Measurements from ENCODE around the gene PTCHD1.
A peak's percentile ranks its signal among the peaks of the same experiment; 100 is the strongest.

Gene PTCHD1

DNA sequence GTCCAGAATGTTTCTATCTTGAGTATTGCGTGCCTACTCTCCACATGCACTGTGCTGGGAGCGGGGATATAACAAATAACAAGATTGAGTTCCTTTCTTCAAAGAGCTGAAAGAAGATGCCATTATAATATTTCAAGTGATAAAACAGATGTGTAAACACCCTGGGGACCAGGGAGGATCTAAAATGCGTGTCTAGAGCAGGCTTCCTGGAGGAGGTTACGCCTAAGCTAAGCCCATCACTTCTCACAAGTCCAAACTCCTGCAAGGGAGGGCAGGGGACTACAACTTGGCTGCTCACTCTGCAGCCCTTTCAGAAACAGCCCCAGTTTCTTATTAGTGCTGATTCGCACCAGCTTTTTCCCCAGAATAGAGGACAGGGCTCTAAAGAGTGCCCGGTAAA, 21.5 kb downstream of the PTCHD1 start:
- DNase-seq (ENCODE audit: low read depth, low spot score) = no peak

DNA sequence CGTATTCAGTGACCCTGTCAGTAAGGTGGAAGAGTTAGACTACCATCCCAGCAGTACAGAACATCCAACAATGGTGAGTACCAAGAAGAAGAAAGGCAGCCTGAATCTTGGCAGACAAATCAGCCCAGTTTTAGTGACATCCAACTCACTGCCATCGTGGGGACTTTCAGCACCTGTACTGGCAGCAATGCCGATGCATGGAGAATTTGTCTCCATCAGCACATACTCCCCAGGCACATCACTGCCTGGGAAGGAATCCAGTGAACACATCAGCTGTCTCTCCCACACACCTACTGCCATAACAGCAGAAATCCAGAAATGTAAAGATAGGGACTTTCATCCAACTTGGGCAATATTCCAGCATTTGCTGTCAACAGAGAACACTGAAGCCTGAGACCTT, 29.8 kb downstream of the PTCHD1 start:
- DNase-seq (ENCODE audit: low read depth, low spot score) = no peak

DNA sequence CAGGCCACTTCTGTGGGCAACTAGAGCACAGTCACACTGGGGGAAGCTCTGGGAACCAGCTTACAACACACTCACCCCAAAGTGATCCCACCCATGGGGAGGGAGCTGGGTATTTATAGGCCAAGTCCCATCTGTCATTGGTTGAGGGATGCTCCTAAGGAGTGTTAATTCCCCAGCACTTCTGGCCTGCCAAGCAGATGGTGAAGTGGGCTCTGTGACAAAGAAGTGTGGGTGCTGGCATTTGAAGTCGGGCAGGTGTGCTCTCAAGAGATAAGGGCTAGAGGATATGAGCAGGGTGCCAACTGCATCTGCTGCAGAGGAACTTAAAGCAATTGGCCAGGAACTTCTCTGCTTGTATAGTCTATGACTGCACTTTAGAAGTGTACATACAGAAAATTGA, 30.9 kb downstream of the PTCHD1 start:
- DNase-seq (ENCODE audit: low read depth, low spot score) = no peak

DNA sequence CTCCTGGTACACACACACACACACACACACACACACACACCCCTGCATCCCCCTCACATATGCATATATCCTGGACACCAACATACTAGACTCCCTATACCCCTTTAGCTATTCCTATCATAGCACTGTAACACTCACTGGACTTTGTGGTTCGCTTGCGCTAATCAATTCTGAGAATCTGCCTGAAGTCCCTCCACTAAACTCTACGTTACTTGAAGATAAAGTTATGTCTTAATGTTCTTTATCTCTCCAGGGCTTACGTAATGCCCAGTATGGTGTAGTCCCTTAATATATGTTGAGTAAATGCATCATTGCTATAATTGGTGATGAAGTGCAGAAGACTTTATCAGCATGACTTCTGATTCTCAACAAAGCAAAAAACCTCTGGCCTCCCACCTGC, 32.3 kb downstream of the PTCHD1 start:
- no peak for DNase-seq (ENCODE audit: low read depth, low spot score)

- DNase-seq (ENCODE audit: low read depth, low spot score) = no peak
Measured at GRCh38 chrX:23369027-23369426, 34.4 kb downstream of the PTCHD1 start.

DNA sequence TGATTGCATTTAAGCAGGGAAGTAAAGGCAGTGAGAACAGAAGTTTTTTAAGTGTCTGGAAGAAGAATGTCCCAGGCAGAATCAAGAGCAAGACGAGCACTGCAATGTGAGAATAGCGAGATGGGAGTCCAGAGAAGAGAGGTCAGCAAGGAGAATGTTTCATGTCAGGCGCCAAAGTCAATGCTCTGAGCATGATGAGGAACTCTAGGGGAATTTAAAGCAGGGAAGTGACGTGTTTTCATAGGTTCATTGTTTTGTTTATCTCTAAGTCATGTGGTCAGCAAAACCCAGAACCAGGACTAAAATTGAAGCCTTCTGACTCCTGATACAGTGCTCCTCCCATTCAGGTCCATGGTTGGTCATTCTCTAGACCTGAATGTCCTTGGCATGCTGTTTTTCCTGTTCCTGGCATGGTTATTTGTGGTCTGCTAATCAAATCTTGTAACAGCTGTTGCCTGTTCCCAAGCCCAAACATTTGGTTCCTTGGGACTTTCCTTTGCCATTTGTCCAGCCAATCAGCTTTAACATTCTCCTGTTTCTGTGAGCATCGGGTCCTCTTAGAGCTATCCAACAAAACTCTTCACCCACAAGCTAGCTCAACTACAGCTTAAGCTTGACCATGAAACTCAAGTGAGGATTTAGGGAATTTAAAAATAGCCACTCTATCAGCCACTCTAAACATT, 37.7 kb downstream of the PTCHD1 start:
- DNase-seq (ENCODE audit: low read depth, low spot score) = no peak

- DNase-seq (ENCODE audit: low read depth, low spot score) = no peak
Measured at GRCh38 chrX:23373129-23373804, 38.6 kb downstream of the PTCHD1 start.

GRCh38 chrX:23374291-23374690, 39.6 kb downstream of the PTCHD1 start:
- DNase-seq (ENCODE audit: low read depth, low spot score) = no peak

DNA sequence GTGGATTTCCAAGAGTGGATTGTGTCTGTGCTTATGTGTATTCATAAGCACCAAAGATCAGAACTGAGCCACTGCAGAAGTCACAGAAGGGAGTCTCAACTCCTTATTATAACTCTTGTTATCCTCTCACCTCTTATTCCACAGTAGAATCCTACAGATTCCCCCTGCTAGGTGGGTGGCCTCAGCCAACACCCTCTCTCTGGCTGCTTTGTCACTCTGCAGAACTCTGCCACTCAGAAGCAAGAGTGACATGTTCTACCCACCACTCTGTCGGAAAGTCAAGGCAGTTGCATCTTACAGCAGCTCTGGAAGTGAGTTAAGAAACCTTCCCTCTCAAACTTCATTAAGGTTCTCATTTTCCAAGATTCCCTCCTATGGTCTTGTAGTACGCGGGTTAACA, 41.9 kb downstream of the PTCHD1 start:
- DNase-seq (ENCODE audit: low read depth, low spot score) = no peak

DNA sequence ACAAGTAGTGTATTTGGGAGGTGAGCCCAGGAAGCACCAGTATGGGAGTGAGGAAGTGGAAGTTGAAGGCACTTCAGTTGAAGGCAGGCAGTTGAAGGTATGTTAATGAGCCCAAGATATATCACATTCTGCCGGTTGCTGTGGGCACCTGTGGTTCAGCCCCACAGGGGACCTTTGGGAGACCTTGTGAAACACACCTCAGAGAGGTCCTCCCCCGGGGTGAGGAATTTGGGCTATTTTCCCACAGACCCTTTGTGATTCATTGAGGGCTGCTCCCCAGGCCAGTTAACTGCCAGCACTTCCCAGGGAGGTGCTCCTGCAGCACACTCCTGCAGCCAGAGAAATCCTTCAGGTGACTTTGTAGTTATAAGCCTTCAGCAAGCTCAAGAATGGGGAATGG, 45.9 kb downstream of the PTCHD1 start:
- peak; percentile 35 for DNase-seq (ENCODE audit: low read depth, low spot score)

- DNase-seq (ENCODE audit: low read depth, low spot score) = no peak
Measured at GRCh38 chrX:23381099-23382087, 46.7 kb downstream of the PTCHD1 start.

DNA sequence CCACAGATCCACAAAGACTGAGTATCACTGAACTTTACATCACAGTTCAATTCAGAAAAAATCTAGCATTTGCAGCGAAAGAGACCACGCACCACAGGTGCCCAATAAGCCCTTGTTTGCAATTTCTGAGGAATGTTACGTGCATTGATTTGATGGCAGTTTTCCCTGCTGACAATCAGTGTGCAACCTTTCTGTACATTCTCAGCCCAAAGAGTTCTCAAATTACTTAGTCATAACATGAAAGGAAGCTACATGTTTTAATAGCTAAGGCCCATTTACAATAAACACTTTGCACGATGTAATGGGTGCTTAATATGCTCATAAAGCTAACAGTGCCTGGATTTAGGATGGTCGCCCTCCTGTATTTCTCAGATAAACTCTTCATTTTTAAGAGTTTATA, 47.9 kb downstream of the PTCHD1 start:
- DNase-seq (ENCODE audit: low read depth, low spot score) = no peak

- DNase-seq (ENCODE audit: low read depth, low spot score) = no peak
Measured at GRCh38 chrX:23383411-23383810, 48.8 kb downstream of the PTCHD1 start.

GRCh38 chrX:23385242-23385641, 50.6 kb downstream of the PTCHD1 start:
- no peak for DNase-seq (ENCODE audit: low read depth, low spot score)

GRCh38 chrX:23386260-23386659, 51.6 kb downstream of the PTCHD1 start:
- no peak for DNase-seq (ENCODE audit: low read depth, low spot score)

GRCh38 chrX:23386726-23387125, 52.1 kb downstream of the PTCHD1 start:
- DNase-seq (ENCODE audit: low read depth, low spot score) = no peak

GRCh38 chrX:23387550-23388184, 53.0 kb downstream of the PTCHD1 start:
- DNase-seq (ENCODE audit: low read depth, low spot score) = no peak

GRCh38 chrX:23389196-23389792, 54.6 kb downstream of the PTCHD1 start:
- DNase-seq (ENCODE audit: low read depth, low spot score) = no peak

DNA sequence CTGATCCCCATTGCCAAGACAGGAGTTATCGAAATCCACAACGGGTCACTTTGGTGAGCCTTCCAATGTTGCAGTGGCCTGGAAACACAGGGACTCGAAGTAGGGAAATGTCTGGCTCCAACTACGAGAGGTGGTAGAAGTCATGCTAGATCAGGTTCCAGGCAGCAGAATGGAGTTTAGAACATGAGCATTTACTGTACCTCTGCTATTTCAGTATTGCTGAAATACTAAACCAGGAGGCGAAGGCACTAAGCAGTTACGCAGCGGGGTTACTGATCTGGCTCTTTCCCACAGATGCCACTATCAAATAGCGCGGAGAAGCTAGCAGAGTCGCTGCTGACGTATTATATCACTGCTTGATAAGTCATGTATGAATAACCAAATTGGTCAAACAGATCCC, 56.3 kb downstream of the PTCHD1 start:
- no peak for DNase-seq (ENCODE audit: low read depth, low spot score)

DNA sequence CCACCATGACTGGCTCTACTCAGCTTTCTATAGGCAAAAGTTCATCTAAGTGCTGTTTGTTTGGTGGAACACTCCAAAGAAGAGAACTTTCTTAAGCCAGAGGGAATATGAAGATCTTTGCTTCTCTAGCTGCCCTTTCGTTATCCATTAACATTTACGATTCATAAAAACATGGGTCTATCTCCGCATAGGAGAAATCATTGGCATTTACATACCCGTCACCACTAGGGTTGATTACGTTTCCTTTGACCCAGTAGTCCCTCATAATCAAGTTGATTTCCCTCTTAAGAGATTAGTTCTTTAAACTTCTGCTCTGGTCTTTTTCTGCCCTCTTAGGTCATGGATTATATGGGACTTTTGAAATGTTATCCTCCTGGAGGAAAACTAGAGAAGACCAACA, 57.5 kb downstream of the PTCHD1 start:
- DNase-seq (ENCODE audit: low read depth, low spot score) = no peak

DNA sequence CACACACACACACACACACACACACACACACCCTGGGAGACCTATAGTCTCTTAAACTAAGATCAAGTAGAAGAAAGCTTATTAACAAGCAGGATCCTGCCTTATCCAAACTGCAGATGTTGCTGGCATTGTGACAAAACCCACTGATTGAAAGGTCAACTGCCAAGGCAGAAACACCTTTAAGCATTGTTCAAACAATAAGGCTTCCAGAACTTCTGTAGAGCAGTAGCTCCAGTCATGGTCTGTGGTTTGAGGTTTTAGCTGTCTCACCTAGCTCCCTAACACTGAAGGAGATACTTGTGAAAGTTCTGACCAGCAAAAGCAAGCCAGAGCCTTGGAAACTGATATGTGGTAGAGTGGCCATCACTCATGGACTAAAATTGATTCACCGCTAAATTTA, 59.8 kb downstream of the PTCHD1 start:
- DNase-seq (ENCODE audit: low read depth, low spot score) = no peak

GRCh38 chrX:23396263-23396662, 61.6 kb downstream of the PTCHD1 start:
- no peak for DNase-seq (ENCODE audit: low read depth, low spot score)
